GM12801 (cell line): ENCODE data around the gene EXD2.

ENCODE experiments used
- TF ChIP-seq, protein P1 (sequence below): IDR thresholded peaks from one replicate; pipeline ENCODE4 v1.5.1; 2011; ENCODE audit warnings: control low read depth; ENCODE audit not compliant: insufficient read length; ENCODE audit errors: extremely low read depth

EXD2 gene

GRCh38 chr14:69175130-69175529 is 16.2 kb upstream of the EXD2 start:
- TF ChIP-seq, protein P1, sequence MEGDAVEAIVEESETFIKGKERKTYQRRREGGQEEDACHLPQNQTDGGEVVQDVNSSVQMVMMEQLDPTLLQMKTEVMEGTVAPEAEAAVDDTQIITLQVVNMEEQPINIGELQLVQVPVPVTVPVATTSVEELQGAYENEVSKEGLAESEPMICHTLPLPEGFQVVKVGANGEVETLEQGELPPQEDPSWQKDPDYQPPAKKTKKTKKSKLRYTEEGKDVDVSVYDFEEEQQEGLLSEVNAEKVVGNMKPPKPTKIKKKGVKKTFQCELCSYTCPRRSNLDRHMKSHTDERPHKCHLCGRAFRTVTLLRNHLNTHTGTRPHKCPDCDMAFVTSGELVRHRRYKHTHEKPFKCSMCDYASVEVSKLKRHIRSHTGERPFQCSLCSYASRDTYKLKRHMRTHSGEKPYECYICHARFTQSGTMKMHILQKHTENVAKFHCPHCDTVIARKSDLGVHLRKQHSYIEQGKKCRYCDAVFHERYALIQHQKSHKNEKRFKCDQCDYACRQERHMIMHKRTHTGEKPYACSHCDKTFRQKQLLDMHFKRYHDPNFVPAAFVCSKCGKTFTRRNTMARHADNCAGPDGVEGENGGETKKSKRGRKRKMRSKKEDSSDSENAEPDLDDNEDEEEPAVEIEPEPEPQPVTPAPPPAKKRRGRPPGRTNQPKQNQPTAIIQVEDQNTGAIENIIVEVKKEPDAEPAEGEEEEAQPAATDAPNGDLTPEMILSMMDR = no peak

DNA sequence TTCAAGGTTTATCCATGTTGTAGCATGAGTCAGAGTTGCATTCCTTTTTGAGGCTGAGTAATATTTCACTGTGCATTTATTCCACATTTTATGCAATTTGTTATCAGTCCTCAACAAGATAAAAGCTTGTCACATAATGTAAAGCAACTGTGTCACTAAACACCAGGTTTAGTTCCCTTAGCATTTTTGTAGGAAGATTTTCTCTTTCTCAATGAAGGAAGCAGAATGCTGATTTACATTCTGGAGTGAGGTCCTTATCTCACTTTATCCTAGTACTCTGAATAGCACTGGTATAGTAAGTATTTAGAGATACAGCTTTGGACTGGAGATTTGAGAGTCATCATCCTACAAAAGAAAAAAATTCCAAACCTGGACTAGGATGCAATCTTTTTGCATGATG is 9.8 kb upstream of the EXD2 start:
- TF ChIP-seq, protein P1 = no peak

- TF ChIP-seq, protein P1 = no peak
Measured at GRCh38 chr14:69183735-69184134, 7.6 kb upstream of the EXD2 start.

- TF ChIP-seq, protein P1 = no peak
Measured at GRCh38 chr14:69190191-69190590, 1.1 kb upstream of the EXD2 start.

- TF ChIP-seq, protein P1 = no peak
Measured at GRCh38 chr14:69193721-69194120, 2.4 kb downstream of the EXD2 start.

DNA sequence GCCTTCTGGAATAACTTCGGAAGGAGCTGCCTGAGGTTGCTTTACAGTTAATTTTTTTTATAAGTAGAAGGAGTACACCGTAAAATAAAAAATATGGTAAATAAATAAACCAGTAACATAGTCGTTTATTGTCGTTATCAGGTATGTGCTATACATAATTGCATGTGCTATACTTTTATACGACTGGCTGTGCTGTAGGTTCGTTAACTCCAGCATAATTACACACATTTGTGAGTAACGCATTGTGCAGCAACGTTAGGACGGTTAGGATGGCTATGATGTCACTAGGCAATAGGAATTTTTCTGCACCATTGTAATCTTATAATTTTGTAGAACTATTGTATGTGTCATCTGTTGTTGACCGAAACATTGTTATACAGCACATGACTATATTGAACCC is 8.5 kb downstream of the EXD2 start:
- TF ChIP-seq, protein P1 = no peak

DNA sequence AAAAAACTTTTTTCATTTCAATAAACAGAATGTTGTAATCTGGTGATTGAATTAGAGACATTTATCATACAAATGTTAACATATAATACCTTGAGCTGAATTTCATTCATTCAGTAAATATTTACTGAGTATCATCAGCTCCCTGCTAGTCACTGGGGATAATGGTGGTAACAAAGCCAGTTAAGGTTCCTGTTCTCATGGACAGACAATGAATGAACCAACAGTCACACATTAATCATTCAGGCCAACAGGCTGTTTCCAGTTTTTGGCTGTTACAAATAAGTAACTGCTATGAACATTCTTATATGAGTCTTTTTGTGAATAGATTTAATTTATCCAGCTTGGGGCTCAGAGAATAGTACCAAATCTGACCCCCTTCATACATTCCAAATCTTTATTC is 13.5 kb downstream of the EXD2 start:
- TF ChIP-seq, protein P1 = no peak

DNA sequence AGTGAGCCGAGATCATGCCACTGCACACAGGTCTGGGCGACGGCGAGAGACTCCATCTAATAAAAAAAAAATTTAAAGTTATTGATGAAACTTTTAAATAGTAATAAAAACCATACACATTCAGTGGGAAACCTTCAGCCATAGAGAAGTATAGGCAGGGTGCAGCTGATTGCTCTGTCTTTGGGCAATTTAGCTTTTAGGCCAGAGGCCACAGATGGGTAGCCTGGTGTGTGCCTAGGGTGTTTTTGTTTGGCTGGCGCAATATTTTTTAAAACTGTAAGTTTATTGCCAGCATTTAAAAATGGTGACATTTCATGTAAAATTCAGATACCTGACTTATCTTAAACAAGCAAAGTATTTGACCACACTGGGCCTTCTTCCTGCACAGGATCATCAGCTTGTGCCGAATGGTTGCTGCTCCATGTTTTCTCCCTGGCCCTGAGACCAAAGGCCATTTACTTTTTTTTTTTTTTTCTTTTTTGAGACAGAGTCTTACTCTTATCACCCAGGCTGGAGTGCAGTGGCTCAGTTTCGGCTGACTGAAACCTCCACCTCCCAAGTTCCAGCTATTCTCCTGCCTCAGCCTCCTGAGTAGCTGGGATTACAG is 16.2 kb downstream of the EXD2 start:
- TF ChIP-seq, protein P1 = no peak
